ENCODE data around the gene UCK2. TPM values are rescaled to one million over a fixed set of nuclear protein-coding genes. Genes with fewer than 3 reads are reported as not detected.

UCK2 gene
- total and polyA plus RNA-seq, 10 of the 15 experiments (the other 5 are each of a cell fraction or from before 2014, with no cell fraction given): 55.3 to 106 (median 84.9) TPM

- no peak for DNase-seq (ENCODE audit: low read depth, low spot score)
- no peaks in the 10 kb centered on the region for H4K20me1 ChIP-seq (ENCODE audit: control insufficient read depth, insufficient read depth)
- no peak overlapping the region for H3K27ac ChIP-seq (ENCODE audit: control insufficient read depth, insufficient read depth)
- ChIA-PET RAD21 (ENCODE audit: unreplicated experiment) (interaction anchor here (0.5 kb wide), 1 partner anchor 93 kb away, joined by 3 read pairs; no protein-coding TSS in a partner anchor), SMC1A (ENCODE audit: uncharacterized antibody, unreplicated experiment) (no interaction called here), POLR2A (no interaction called here), CTCF (no interaction called here)
- TF ChIP-seq MEF2A (IDR thresholded peaks at IDR 0.05; ENCODE audit: insufficient read depth, low read depth, low read length) (no peak), SREBF1 (IDR thresholded peaks at IDR 0.05; ENCODE audit: low read length) (no peak), GABPA (IDR thresholded peaks at IDR 0.05; ENCODE audit: low read depth) (no peak), BMI1 (IDR thresholded peaks at IDR 0.05; ENCODE audit: borderline replicate concordance) (no peak), LARP7 (IDR thresholded peaks at IDR 0.05) (no peak), ZNF207 (IDR thresholded peaks at IDR 0.05; ENCODE audit: borderline replicate concordance) (no peak), ASH2L (IDR thresholded peaks at IDR 0.05; ENCODE audit: borderline replicate concordance, low read depth) (no peak), ZNF217 (IDR thresholded peaks at IDR 0.05) (no peak), ZNF622 (IDR thresholded peaks at IDR 0.05) (no peak), NFIC (IDR thresholded peaks at IDR 0.05; ENCODE audit: low read depth, low read length) (no peak), BHLHE40 (IDR thresholded peaks at IDR 0.05; ENCODE audit: borderline replicate concordance in 1 of 2, low read depth in 2 of 2, low read length in 1 of 2) (no peak), MTA3 (IDR thresholded peaks at IDR 0.05; ENCODE audit: borderline replicate concordance, low read length) (no peak), NBN (IDR thresholded peaks at IDR 0.05) (no peak), CBX5 (IDR thresholded peaks at IDR 0.05; ENCODE audit: low read depth) (no peak), BRCA1 (IDR thresholded peaks at IDR 0.05; ENCODE audit: low read depth, low read length) (no peak), HCFC1 (IDR thresholded peaks at IDR 0.05; ENCODE audit: low read length) (no peak), PRDM15 (CRISPR knock-in tag; IDR thresholded peaks at IDR 0.05) (no peak)
- in situ Hi-C loops (cut with MboI): no loop called here
- no peaks in the 10 kb centered on the region for H3K27me3 ChIP-seq (replicated peaks in 1 of 2; ENCODE audit: control insufficient read depth in 2 of 2, insufficient read depth in 2 of 2, low read length in 1 of 2)
- no peak overlapping the region for H3K4me2 ChIP-seq (ENCODE audit: control insufficient read depth, insufficient read depth)
- ATAC-seq: no peak
- 96% methylated on average over 1 of the region's 1 CpG for WGBS (ENCODE audit: insufficient coverage, insufficient replicate concordance, low lambda C conversion rate, missing lambda C conversion rate)
- no peak overlapping the region for H3K9ac ChIP-seq (ENCODE audit: control insufficient read depth, insufficient read depth, low read length)
- no peaks in the 10 kb centered on the region for H3K4me1 ChIP-seq (ENCODE audit: control insufficient read depth, insufficient read depth, low read length)
- no TSS peak for BruUV-seq (replicated peaks)
- no peak overlapping the region for H2AFZ ChIP-seq (ENCODE audit: control insufficient read depth, low read depth, low read length)
- intact Hi-C loops (cut with micrococcal nuclease; ENCODE audit: unreplicated experiment): no loop called here
- no peak for FAIRE-seq
- no peaks in the 10 kb centered on the region for H3K79me2 ChIP-seq (ENCODE audit: control insufficient read depth, insufficient read depth, low read length)
- H3K9me3 ChIP-seq (replicated peaks; ENCODE audit: control insufficient read depth, insufficient read depth, low read length): no peaks in the 10 kb centered on the region; the same call in 2 of the 3 replicates
- H3K36me3 ChIP-seq (ENCODE audit: control insufficient read depth in 2 of 2, insufficient read depth in 2 of 2, low read length in 1 of 2): no peaks in the 10 kb centered on the region
- no peak overlapping the region for H3K4me3 ChIP-seq
Measured at GRCh38 chr1:165787741-165788140, 39.7 kb upstream of the UCK2 start.
